H1 (cell line): ENCODE results near the gene EML4. TPM values are rescaled to one million over a fixed set of nuclear protein-coding genes. Genes with fewer than 3 reads are reported as not detected.

Source experiments
- CTCF ChIA-PET: fragments of 300-600 bp; sonication (Branson Sonifier 250); formaldehyde crosslinking; loops from one replicate; lab custom pipeline; 2021; ENCODE audit not compliant: partially characterized antibody; lab: Charles Lee
- POLR2A ChIA-PET: fragments of 300-600 bp; sonication (Branson Sonifier 250); formaldehyde crosslinking; loops from one replicate; lab custom pipeline; 2021; ENCODE audit warnings: inconsistent platforms; ENCODE audit not compliant: partially characterized antibody; lab: Charles Lee
- DNase-seq, 2 experiments: peaks; one replicate each; pipeline versions ENCODE4 v3.0.0 to v3.0.0-alpha.2; 2010 to 2022; ENCODE audit warnings: low spot score in 2 of 2, low read depth in 1 of 2, mixed read lengths in 1 of 2
- FAIRE-seq: peaks from 2 replicates; lab custom pipeline; 2011; peaks lifted over from hg19 to GRCh38; lab: Jason Lieb, UNC
- H2AFZ ChIP-seq: 2 replicates; pipeline ENCODE4 v1.8.1; 2012; ENCODE audit warnings: low read length, inconsistent platforms
- H2AK5ac ChIP-seq: 2 replicates; pipeline ENCODE4 v1.6.1; 2013; ENCODE audit warnings: low read depth, low read length
- H2BK120ac ChIP-seq: replicated peaks from 2 replicates; pipeline ENCODE3; 2013; ENCODE audit warnings: low read depth, low read length, inconsistent platforms
- H2BK12ac ChIP-seq: 2 replicates; pipeline ENCODE4 v1.6.1; 2013; ENCODE audit warnings: low read depth, low read length
- H2BK15ac ChIP-seq: 2 replicates; pipeline ENCODE4 v1.6.1; 2013; ENCODE audit warnings: low read length
- H2BK20ac ChIP-seq: 2 replicates; pipeline ENCODE4 v1.6.1; 2013; ENCODE audit warnings: low read length
- H2BK5ac ChIP-seq: 2 replicates; pipeline ENCODE4 v1.6.1; 2013; ENCODE audit warnings: low read depth, low read length
- H3K14ac ChIP-seq: 2 replicates; pipeline ENCODE4 v1.6.1; 2013; ENCODE audit warnings: inconsistent platforms; ENCODE audit not compliant: insufficient read length
- H3K18ac ChIP-seq: 2 replicates; pipeline ENCODE4 v1.6.1; 2013; ENCODE audit warnings: low read length; ENCODE audit errors: extremely low read depth
- H3K23ac ChIP-seq: 2 replicates; pipeline ENCODE4 v1.6.1; 2013; ENCODE audit warnings: inconsistent platforms; ENCODE audit not compliant: insufficient read length
- H3K23me2 ChIP-seq: 2 replicates; pipeline ENCODE4 v1.6.1; 2013; ENCODE audit warnings: low read depth, low read length
- H3K27ac ChIP-seq: 2 replicates; pipeline ENCODE4 v1.6.1; 2011; ENCODE audit warnings: low read depth, low read length, inconsistent platforms
- H3K27me3 ChIP-seq, 4 experiments: replicated peaks in 1 of 4; 1 replicate in 1 of 4; 2 replicates in 3 of 4; pipeline versions ENCODE4 v1.6.1 to v1.8.1; 2011 to 2013; ENCODE audit warnings: low read length in 3 of 4, mild to moderate bottlenecking in 3 of 4, inconsistent platforms in 2 of 4, mixed read lengths in 2 of 4, moderate library complexity in 1 of 4; ENCODE audit not compliant: control insufficient read depth in 3 of 4, insufficient read depth in 3 of 4; ENCODE audit errors: extremely low read depth in 1 of 4
- H3K36me3 ChIP-seq, 4 experiments: 2 replicates each; pipeline versions ENCODE4 v1.6.1 to v1.8.1; 2011 to 2013; ENCODE audit warnings: mild to moderate bottlenecking in 4 of 4, low read length in 3 of 4, moderate library complexity in 2 of 4, control low read depth in 1 of 4, inconsistent platforms in 1 of 4; ENCODE audit not compliant: insufficient read depth in 4 of 4, control insufficient read depth in 2 of 4
- H3K4ac ChIP-seq: replicated peaks from 2 replicates; pipeline ENCODE3; 2013; ENCODE audit warnings: low read length, low read depth, mixed read lengths, inconsistent platforms; ENCODE audit not compliant: insufficient read length
- H3K4me1 ChIP-seq, 4 experiments: replicated peaks in 1 of 4; 1 replicate in 1 of 4; 2 replicates in 3 of 4; pipeline versions ENCODE4 v1.6.1 to v1.8.1; 2011 to 2013; ENCODE audit warnings: low read length in 3 of 4, inconsistent platforms in 2 of 4, mixed read lengths in 1 of 4; ENCODE audit not compliant: insufficient read depth in 4 of 4, control insufficient read depth in 3 of 4
- H3K4me2 ChIP-seq, 2 experiments: 2 replicates each; pipeline versions ENCODE4 v1.6.1 to v1.8.1; 2011 to 2013; ENCODE audit warnings: low read depth in 2 of 2, low read length in 2 of 2, control low read depth in 1 of 2, inconsistent platforms in 1 of 2, mild to moderate bottlenecking in 1 of 2; ENCODE audit not compliant: insufficient read depth in 1 of 2
- H3K4me3 ChIP-seq, 4 experiments: fragments of 200-600, 300-600 bp in 1 of 4; sonication (generic), shearing (Covaris generic), sonication (Bioruptor Twin) in 1 of 4; 2 replicates each; pipeline versions ENCODE4 v1.5.1 to v1.8.1; 2011 to 2016; ENCODE audit warnings: low read length in 4 of 4, low read depth in 3 of 4, control low read depth in 2 of 4, inconsistent platforms in 2 of 4, mild to moderate bottlenecking in 2 of 4, mixed read lengths in 1 of 4, moderate library complexity in 1 of 4; ENCODE audit not compliant: insufficient read depth in 2 of 4; ENCODE audit errors: extremely low read depth in 1 of 4
- H3K56ac ChIP-seq: replicated peaks from 2 replicates; pipeline ENCODE3; 2013; ENCODE audit warnings: low read depth, mild to moderate bottlenecking, mixed read lengths, low read length, inconsistent platforms; ENCODE audit not compliant: insufficient read length
- H3K79me1 ChIP-seq: 2 replicates; pipeline ENCODE4 v1.6.1; 2013; ENCODE audit warnings: low read depth, low read length, control low read depth
- H3K79me2 ChIP-seq, 2 experiments: 2 replicates each; pipeline versions ENCODE4 v1.6.1 to v1.8.1; 2012 to 2013; ENCODE audit warnings: low read length in 2 of 2, mild to moderate bottlenecking in 2 of 2, inconsistent platforms in 1 of 2; ENCODE audit not compliant: insufficient read depth in 2 of 2, control insufficient read depth in 1 of 2
- H3K9ac ChIP-seq, 4 experiments: replicated peaks in 1 of 4; 1 replicate in 1 of 4; 2 replicates in 3 of 4; pipeline versions ENCODE4 v1.6.1 to v1.8.1; 2011 to 2013; ENCODE audit warnings: low read depth in 3 of 4, low read length in 3 of 4, control low read depth in 2 of 4, mild to moderate bottlenecking in 2 of 4, moderate library complexity in 2 of 4, inconsistent platforms in 1 of 4; ENCODE audit errors: extremely low read depth in 1 of 4
- H3K9me3 ChIP-seq, 2 experiments: 2 replicates each; pipeline versions ENCODE4 v1.6.1 to v1.8.1; 2012 to 2013; ENCODE audit warnings: mild to moderate bottlenecking in 2 of 2, moderate library complexity in 2 of 2, control low read depth in 1 of 2, inconsistent platforms in 1 of 2, low read depth in 1 of 2, low read length in 1 of 2, mixed read lengths in 1 of 2; ENCODE audit not compliant: insufficient read depth in 2 of 2
- H4K20me1 ChIP-seq, 2 experiments: replicated peaks in 1 of 2; 2 replicates each; pipeline versions ENCODE3 to v1.8.1; 2011 to 2013; ENCODE audit warnings: inconsistent platforms in 2 of 2, low read length in 2 of 2, mild to moderate bottlenecking in 1 of 2; ENCODE audit not compliant: insufficient read depth in 2 of 2, control insufficient read depth in 1 of 2
- H4K5ac ChIP-seq: 2 replicates; pipeline ENCODE4 v1.6.1; 2013; ENCODE audit warnings: low read length, low read depth, mixed read lengths, inconsistent platforms; ENCODE audit not compliant: insufficient read length
- H4K8ac ChIP-seq: 2 replicates; pipeline ENCODE4 v1.8.0; 2013; ENCODE audit warnings: mild to moderate bottlenecking, moderate library complexity, low read length, inconsistent platforms; ENCODE audit not compliant: insufficient read depth; ENCODE audit errors: extremely low read depth
- H4K91ac ChIP-seq: replicated peaks from 2 replicates; pipeline ENCODE3; 2013; ENCODE audit warnings: low read length, mixed read lengths, inconsistent platforms; ENCODE audit not compliant: insufficient read length
- ATF2 ChIP-seq: IDR thresholded peaks from 2 replicates; pipeline ENCODE4 v1.6.1; 2012; ENCODE audit warnings: low read length, inconsistent platforms
- CHD1 ChIP-seq: IDR thresholded peaks from 2 replicates; pipeline ENCODE4 v1.6.1; 2012; ENCODE audit warnings: low read depth, low read length, improper control_type of control experiment
- EGR1 ChIP-seq: IDR thresholded peaks from 2 replicates; pipeline ENCODE4 v1.6.1; 2011; ENCODE audit warnings: low read depth, low read length, borderline replicate concordance
- EP300 ChIP-seq, 2 experiments: IDR thresholded peaks; 1 replicate in 1 of 2; 2 replicates in 1 of 2; pipeline ENCODE4 v1.6.1; 2011 to 2012; ENCODE audit warnings: low read depth in 2 of 2, low read length in 2 of 2, mild to moderate bottlenecking in 2 of 2, borderline replicate concordance in 1 of 2, inconsistent platforms in 1 of 2, moderate library complexity in 1 of 2
- FOSL1 ChIP-seq: IDR thresholded peaks from 2 replicates; pipeline ENCODE4 v1.6.1; 2011; ENCODE audit warnings: mild to moderate bottlenecking, low read depth, low read length, moderate library complexity; ENCODE audit not compliant: insufficient read depth
- JUND ChIP-seq: IDR thresholded peaks from 2 replicates; pipeline ENCODE4 v1.6.1; 2011; ENCODE audit warnings: mild to moderate bottlenecking, improper control_type of control experiment, low read length
- KDM5A ChIP-seq: fragments of 200-600 bp; IDR thresholded peaks from 2 replicates; pipeline ENCODE4 v1.7.1; 2012; ENCODE audit warnings: mild to moderate bottlenecking, low read length, inconsistent platforms, mixed read lengths
- MAFK ChIP-seq: IDR thresholded peaks from 2 replicates; pipeline ENCODE4 v1.6.1; 2012; ENCODE audit warnings: low read depth, mild to moderate bottlenecking, improper control_type of control experiment, low read length
- RNF2 ChIP-seq: fragments of 200-900, 300-1000 bp; sonication (generic); IDR thresholded peaks from 2 replicates; pipeline ENCODE4 v1.7.1; 2016; ENCODE audit warnings: borderline replicate concordance, low read depth, mild to moderate bottlenecking, antibody characterized with exemption, low read length; ENCODE audit not compliant: poor library complexity, severe bottlenecking; ENCODE audit errors: missing control alignments
- SP4 ChIP-seq: IDR thresholded peaks from 2 replicates; pipeline ENCODE4 v1.6.1; 2012; ENCODE audit warnings: low read length, inconsistent platforms
- SRF ChIP-seq: IDR thresholded peaks from 2 replicates; pipeline ENCODE4 v1.6.1; 2011; ENCODE audit warnings: mild to moderate bottlenecking, low read depth, low read length, moderate library complexity
- YY1 ChIP-seq: IDR thresholded peaks from 2 replicates; pipeline ENCODE4 v1.6.1; 2011; ENCODE audit warnings: low read depth, mild to moderate bottlenecking, low read length
- WGBS, 2 experiments: shearing (Covaris generic) in 1 of 2; methylation state at CpG; one replicate each; pipeline versions ENCODE4 v1.1.6 to v1.1.7; 2013 to 2015; ENCODE audit warnings: low lambda C conversion rate in 2 of 2, mixed read lengths in 2 of 2, inconsistent platforms in 1 of 2, low coverage in 1 of 2, missing lambda C conversion rate in 1 of 2; ENCODE audit not compliant: insufficient replicate concordance in 2 of 2, insufficient coverage in 1 of 2, insufficient read length in 1 of 2; ENCODE audit errors: extremely low coverage in 1 of 2, missing lambda C conversion rate in 1 of 2; 5-methylcytosine and 5-hydroxymethylcytosine counted together
- polyA plus RNA-seq, 7 experiments: library from polyadenylated mRNA; depleted of rRNA in 3 of 7; stranded (reverse) in 5 of 7; unstranded in 2 of 7; fragments of >200 nt in 5 of 7; fragments of 200-250 nt in 2 of 7; gene quantifications; 1 replicate in 5 of 7; 2 replicates in 1 of 7; 4 replicates in 1 of 7; pipeline versions ENCODE4 v1.2.1 to v1.2.3, GENCODE V29; 2011 to 2013; ENCODE audit warnings: missing spikeins in 2 of 7, mixed read lengths in 2 of 7
- total RNA-seq: library from RNA; stranded (reverse); fragmentation: NEBNext Ultra II Directional; extraction: Animal tissue kit (Norgen Biotek cat#: 25700); gene quantifications from 2 replicates; pipeline ENCODE4 v1.2.1, GENCODE V29; 2021

The EML4 gene
- total and polyA plus RNA-seq, 2 of the 8 experiments (the other 6 are each of a cell fraction or from before 2014, with no cell fraction given), result 50.1 to 104 TPM

- Histone ChIP-seq H2AK5ac (no peak overlapping the region), H3K9ac (no peak overlapping the region), H3K9me3 (no peaks in the 10 kb centered on the region), H4K5ac (no peak overlapping the region), H3K79me2 (no peaks in the 10 kb centered on the region), H4K20me1 (no peaks in the 10 kb centered on the region), H3K56ac (no peak overlapping the region), H2BK12ac (no peak overlapping the region), H2AFZ (no peak overlapping the region), H3K23ac (no peak overlapping the region), H2BK20ac (no peak overlapping the region), H2BK5ac (no peak overlapping the region), H4K8ac (no peak overlapping the region), H2BK15ac (no peak overlapping the region), H3K14ac (no peak overlapping the region), H3K4ac (no peak overlapping the region), H3K27me3 (peaks cover 0 to 1% (median 0%) of the 10 kb centered on the region in 4 experiments; a peak in 1 of 7 replicates), H3K23me2 (no peaks in the 10 kb centered on the region), H3K27ac (no peak overlapping the region), H3K4me2 (no peak overlapping the region), H4K91ac (no peak overlapping the region), H3K36me3 (peaks cover 6 to 49% (median 22%) of the 10 kb centered on the region in 4 experiments), H3K79me1 (no peaks in the 10 kb centered on the region), H3K4me1 (no peaks in the 10 kb centered on the region), H3K4me3 (no peak overlapping the region), H3K18ac (no peak overlapping the region), H2BK120ac (no peak overlapping the region)
- WGBS, 2 experiments, result 93% methylated on average over 2 of the region's 2 CpGs; no CpG with 5 or more reads in 1 of the 2 experiments
- DNase-seq (no peak), FAIRE-seq (peak; percentile 13)
- ChIA-PET POLR2A (no interaction called here), CTCF (no interaction called here)
- TF ChIP-seq EGR1 (no peak), SRF (no peak), KDM5A (no peak), RNF2 (no peak), EP300 (IDR thresholded peaks at IDR 0.05; ENCODE audit: borderline replicate concordance in 1 of 2, low read depth in 2 of 2, low read length in 2 of 2) (no peak), CHD1 (no peak), SP4 (no peak), JUND (no peak), ATF2 (no peak), FOSL1 (no peak), YY1 (no peak), MAFK (no peak)
These were observed 131.4 kb downstream of the EML4 start for GRCh38 chr2:42300527-42300926.
